Esophagus muscularis mucosa (tissue), 4 donors: ENCODE results near the gene ZFHX2. TPM values are rescaled to one million over a fixed set of nuclear protein-coding genes. Genes with fewer than 3 reads are reported as not detected.

ENCODE experiments used
- DNase-seq: peaks from one replicate; pipeline ENCODE4 v3.0.0-alpha.2; 2017; ENCODE audit errors: extremely low spot score
- H3K27ac ChIP-seq, 4 donors: fragments of 200-600 bp; sonication (generic); replicated peaks in 1 of 4; 1 replicate in 3 of 4; 2 replicates in 1 of 4; pipeline ENCODE4 v1.5.1; 2016 to 2019; ENCODE audit warnings: mild to moderate bottlenecking in 1 of 4
- H3K27me3 ChIP-seq, 4 donors: fragments of 200-600 bp; sonication (generic); one replicate each; pipeline versions ENCODE4 v1.5.1 to v1.6.0; 2016 to 2019
- H3K36me3 ChIP-seq, 4 donors: fragments of 200-600 bp; sonication (generic); one replicate each; pipeline ENCODE4 v1.5.1; 2016 to 2019
- H3K4me1 ChIP-seq, 4 donors: fragments of 200-600 bp; sonication (generic); one replicate each; pipeline ENCODE4 v1.5.1; 2016 to 2019
- H3K4me3 ChIP-seq, 4 donors: fragments of 200-600 bp; sonication (generic); 1 replicate in 2 of 4; 2 replicates in 2 of 4; pipeline ENCODE4 v1.5.1; 2016 to 2019; ENCODE audit warnings: mild to moderate bottlenecking in 4 of 4, moderate library complexity in 1 of 4
- H3K9me3 ChIP-seq, 4 donors: fragments of 200-600 bp; sonication (generic); 1 replicate in 3 of 4; 2 replicates in 1 of 4; pipeline ENCODE4 v1.5.1; 2016 to 2019
- EP300 ChIP-seq: sonication (generic); formaldehyde crosslinking; IDR thresholded peaks from one replicate; pipeline ENCODE4 v1.6.1; 2017; ENCODE audit warnings: antibody characterized with exemption
- POLR2A ChIP-seq: fragments of 450-650 bp; IDR thresholded peaks from one replicate; pipeline ENCODE4 v1.6.1; 2017; ENCODE audit warnings: antibody characterized with exemption, moderate library complexity, mild to moderate bottlenecking, low read depth
- POLR2AphosphoS5 ChIP-seq, 2 donors: sonication (generic); formaldehyde crosslinking; IDR thresholded peaks; one replicate each; pipeline ENCODE4 v1.6.1; 2017; ENCODE audit warnings: antibody characterized with exemption in 2 of 2
- WGBS: methylation state at CpG from one replicate; pipeline ENCODE4 v1.1.5; 2018; 5-methylcytosine and 5-hydroxymethylcytosine counted together
- intact Hi-C: fragments of 100-400 bp; cut with DNase I; formaldehyde crosslinking; loops from one replicate; pipeline ENCODE4 v1.15.1; 2023
- total RNA-seq, 4 donors: library from RNA; depleted of rRNA; stranded (reverse); fragments of >200 nt; gene quantifications; one replicate each; pipeline versions ENCODE4 v1.1.0 to v1.2.1, GENCODE V29; 2016
- TF ChIP-seq, protein P1 (sequence below), 3 experiments: fragments of 200-600 bp in 2 of 3; fragments of 450-650 bp in 1 of 3; sonication (generic) in 2 of 3; IDR thresholded peaks; one replicate each; pipeline ENCODE4 v1.5.1; 2017 to 2019; ENCODE audit warnings: antibody characterized with exemption in 3 of 3, mild to moderate bottlenecking in 2 of 3, moderate library complexity in 1 of 3

The ZFHX2 gene
- total RNA-seq, 4 donors from 2014 or later, result 0.50 to 1.8 (median 1.2) TPM

DNA sequence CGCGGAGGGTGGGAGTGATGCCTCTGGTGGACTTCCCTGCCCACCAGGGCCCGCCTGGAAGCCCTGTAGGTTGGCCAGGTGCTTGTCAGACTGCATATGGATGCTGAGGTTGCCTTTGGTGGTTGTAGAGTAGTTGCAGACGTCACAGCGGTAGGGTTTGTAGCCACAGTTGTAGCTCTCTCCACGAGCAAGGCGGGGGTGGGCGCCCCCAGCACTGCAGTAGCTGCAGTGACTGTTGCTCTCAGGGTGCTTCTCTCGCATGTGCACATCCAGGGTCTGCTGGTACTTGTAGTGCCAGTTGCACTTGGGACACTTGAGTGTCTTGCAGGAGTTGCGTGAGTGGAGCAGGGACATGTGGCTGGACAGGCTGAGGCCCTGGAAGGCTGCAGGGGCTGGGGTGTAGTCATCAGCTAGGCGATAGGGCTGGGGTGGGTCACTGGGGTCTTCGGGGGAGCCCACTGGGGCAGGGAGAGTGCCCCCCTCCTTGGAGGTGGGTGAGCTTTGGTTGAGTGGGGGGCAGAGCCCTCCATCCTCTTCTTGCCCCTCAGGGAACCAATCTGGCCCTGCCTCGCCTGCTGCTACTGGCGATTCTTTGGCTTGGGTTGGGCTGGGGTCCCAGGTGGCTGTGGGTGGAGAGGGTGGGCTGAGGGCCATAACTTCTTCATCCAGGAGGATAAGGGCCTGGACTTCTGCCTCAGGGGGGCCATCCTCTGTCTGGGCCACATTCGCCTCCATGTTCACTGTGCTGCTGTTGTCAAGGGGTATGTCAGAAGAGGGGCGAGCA is 17.7 kb downstream of the ZFHX2 start:
- Histone ChIP-seq H3K4me1 (peaks cover 0 to 3% (median 0%) of the 10 kb centered on the region in 4 donors), H3K27me3 (no peaks in the 10 kb centered on the region), H3K9me3 (no peaks in the 10 kb centered on the region), H3K4me3 (no peak overlapping the region), H3K27ac (no peak overlapping the region), H3K36me3 (peaks cover 0 to 19% (median 3%) of the 10 kb centered on the region in 4 donors)
- no peak for DNase-seq
- TF ChIP-seq POLR2A (no peak), POLR2AphosphoS5 (IDR thresholded peaks at IDR 0.05) (no peak), EP300 (no peak)
- TF ChIP-seq, protein P1, sequence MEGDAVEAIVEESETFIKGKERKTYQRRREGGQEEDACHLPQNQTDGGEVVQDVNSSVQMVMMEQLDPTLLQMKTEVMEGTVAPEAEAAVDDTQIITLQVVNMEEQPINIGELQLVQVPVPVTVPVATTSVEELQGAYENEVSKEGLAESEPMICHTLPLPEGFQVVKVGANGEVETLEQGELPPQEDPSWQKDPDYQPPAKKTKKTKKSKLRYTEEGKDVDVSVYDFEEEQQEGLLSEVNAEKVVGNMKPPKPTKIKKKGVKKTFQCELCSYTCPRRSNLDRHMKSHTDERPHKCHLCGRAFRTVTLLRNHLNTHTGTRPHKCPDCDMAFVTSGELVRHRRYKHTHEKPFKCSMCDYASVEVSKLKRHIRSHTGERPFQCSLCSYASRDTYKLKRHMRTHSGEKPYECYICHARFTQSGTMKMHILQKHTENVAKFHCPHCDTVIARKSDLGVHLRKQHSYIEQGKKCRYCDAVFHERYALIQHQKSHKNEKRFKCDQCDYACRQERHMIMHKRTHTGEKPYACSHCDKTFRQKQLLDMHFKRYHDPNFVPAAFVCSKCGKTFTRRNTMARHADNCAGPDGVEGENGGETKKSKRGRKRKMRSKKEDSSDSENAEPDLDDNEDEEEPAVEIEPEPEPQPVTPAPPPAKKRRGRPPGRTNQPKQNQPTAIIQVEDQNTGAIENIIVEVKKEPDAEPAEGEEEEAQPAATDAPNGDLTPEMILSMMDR (IDR thresholded peaks at IDR 0.05), result no peak
- 80% methylated on average over 7 of the region's 16 CpGs for WGBS
- intact Hi-C loops, result no loop called here

DNA sequence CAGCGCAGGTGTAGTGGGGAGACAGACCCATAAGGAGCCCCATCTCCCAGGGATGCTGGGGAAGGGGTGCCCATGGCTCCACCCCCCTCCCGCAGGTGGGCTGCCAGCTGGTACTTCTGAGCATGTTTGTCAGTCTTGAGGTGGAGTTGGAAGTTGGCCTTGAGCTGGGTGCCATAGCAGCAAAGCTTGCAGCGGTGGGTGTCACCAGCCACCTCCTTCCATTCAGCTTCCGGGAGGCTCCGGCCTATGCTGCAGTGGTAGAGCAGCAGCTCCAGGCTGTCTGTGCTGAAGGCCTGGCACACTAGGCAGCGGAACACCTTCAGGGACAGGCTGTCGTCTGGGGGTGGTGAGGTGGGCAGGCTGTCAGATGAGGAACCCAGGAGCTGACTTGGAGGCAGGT is 18.9 kb downstream of the ZFHX2 start:
- intact Hi-C loops, result no loop called here
- Histone ChIP-seq H3K4me1 (no peaks in the 10 kb centered on the region), H3K27me3 (no peaks in the 10 kb centered on the region), H3K4me3 (no peak overlapping the region), H3K36me3 (peaks cover 0 to 19% (median 3%) of the 10 kb centered on the region in 4 donors), H3K27ac (no peak overlapping the region), H3K9me3 (no peaks in the 10 kb centered on the region)
- TF ChIP-seq, protein P1 (IDR thresholded peaks at IDR 0.05), result no peak
- no peak for TF ChIP-seq POLR2A
- no peak for TF ChIP-seq EP300
- no peak for TF ChIP-seq POLR2AphosphoS5 (IDR thresholded peaks at IDR 0.05)
- WGBS, result 93% methylated on average over 5 of the region's 7 CpGs
- no peak for DNase-seq

DNA sequence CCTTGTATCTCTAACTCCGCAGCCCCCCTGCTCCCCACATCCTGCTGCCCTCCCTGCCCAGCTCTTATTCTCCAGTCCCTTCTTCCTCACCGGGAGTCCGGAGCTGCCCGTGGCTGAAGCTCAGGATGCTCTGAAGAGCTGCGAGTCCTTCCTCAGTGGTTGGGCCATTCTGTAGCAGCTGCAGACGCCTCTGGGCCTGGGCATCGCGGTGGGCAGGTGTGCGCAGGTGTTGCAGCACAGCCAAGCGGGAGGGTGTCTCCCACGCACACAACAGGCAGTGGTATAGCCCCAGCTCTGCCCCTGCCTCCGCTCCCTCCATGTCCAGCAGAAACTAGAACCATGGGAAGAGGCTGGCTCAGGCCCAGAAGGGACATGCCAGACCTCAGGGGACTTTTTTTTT is 20.2 kb downstream of the ZFHX2 start:
- Histone ChIP-seq H3K27ac (no peak overlapping the region), H3K27me3 (no peaks in the 10 kb centered on the region), H3K4me1 (no peaks in the 10 kb centered on the region), H3K9me3 (no peaks in the 10 kb centered on the region), H3K4me3 (no peak overlapping the region), H3K36me3 (peaks cover 0 to 23% (median 3%) of the 10 kb centered on the region in 4 donors)
- TF ChIP-seq, protein P1 (IDR thresholded peaks at IDR 0.05), result no peak
- TF ChIP-seq POLR2A, result no peak
- no peak for TF ChIP-seq POLR2AphosphoS5 (IDR thresholded peaks at IDR 0.05)
- TF ChIP-seq EP300, result no peak
- no peak for DNase-seq
- WGBS, result 94% methylated on average over 12 of the region's 12 CpGs
- intact Hi-C loops, result no loop called here

DNA sequence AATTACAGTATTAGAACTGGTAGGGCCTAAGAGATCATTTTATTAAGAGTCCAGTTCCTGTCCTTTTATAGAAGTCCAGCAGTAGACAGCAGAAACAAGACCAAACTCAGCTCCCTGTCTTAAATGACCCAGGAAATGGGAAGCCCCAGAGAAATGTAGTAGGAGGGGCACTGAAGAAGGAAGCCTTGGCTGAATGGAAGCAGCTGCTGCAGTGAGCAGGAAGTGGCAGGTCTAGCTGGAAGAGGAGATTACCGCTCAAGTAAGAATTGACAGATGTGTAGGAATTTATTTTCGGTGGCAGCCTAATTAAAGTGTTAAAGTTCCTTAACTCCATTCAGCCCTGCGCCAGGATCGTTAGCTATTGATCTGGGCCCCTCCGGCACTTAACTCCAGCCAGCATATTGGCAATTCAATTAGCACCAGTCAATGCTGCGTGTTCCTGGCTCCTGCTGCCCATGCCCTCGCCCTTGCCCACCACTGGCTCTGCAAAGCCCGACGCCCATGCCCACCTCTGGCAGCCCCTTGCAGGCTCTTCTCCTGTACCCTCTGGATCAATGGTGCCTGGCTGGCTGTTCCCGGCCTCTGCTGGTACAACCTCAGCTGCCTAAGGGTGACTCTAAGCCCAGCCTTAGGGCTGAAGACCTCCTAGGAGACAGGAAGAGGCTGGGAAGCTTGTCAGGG is 21.1 kb downstream of the ZFHX2 start:
- intact Hi-C loops, result no loop called here

More for the DNA sequence above, 21.1 kb downstream of the ZFHX2 start:
- no peak for DNase-seq
- WGBS, result 75% methylated on average over 9 of the region's 10 CpGs
- Histone ChIP-seq H3K9me3 (no peaks in the 10 kb centered on the region), H3K4me1 (no peaks in the 10 kb centered on the region), H3K4me3 (no peak overlapping the region), H3K27me3 (no peaks in the 10 kb centered on the region), H3K36me3 (peaks cover 0 to 32% (median 6%) of the 10 kb centered on the region in 4 donors), H3K27ac (peak overlapping the region in 1 of 4 donors; percentile 4)
- TF ChIP-seq, protein P1 (IDR thresholded peaks at IDR 0.05), result no peak
- TF ChIP-seq POLR2A (no peak), POLR2AphosphoS5 (IDR thresholded peaks at IDR 0.05) (no peak)
